Cerebellar nuclear complex (tissue), 1 donor: ENCODE data around the gene SLC8A1.

Experiments used
- DNase-seq, 2 experiments: peaks; one replicate each; lab custom pipeline; 2025; lab: John Stamatoyannopoulos, UW

Gene SLC8A1

DNA sequence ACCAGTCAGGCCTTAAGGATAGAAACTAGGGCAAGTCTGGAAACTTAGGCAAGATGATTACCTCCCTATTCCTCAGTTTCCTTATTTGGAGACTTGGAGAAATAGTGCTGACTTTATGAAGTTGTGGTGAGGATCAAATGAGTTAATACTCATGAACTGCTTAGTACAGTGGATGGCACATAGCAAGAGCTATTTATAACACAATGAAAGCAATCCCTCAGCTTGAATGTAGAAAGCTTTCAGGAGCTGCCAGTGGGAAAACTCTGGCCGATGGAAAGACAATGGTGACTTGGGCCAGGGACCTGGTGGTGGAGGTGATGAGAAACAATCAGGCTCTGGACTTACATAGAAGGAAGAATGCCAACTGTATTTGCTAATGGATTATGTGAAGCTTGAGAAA lies 403.4 kb downstream of the SLC8A1 start:
- no peak for DNase-seq

DNA sequence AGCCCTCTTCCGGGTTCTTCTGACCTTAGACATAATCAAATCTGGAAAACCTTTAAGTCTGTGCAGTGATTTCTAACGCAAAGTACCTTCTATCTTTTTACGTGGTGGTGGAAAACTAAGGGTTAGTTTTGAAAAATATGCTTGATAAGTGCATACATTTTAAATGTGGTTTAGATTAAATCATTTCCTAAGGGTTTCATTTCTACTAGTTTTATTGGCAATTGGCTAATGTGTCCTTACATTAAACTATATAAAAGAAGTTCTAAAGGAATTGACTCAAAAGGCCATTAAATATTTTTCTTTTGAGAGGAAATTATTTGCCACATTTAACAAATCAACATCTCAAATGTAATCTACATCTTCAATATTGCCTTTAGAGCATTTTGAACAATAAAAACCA lies 404.5 kb downstream of the SLC8A1 start:
- DNase-seq, result no peak
